GM12878 (cell line): ENCODE results near the gene HECTD4. TPM values are rescaled to one million over a fixed set of nuclear protein-coding genes. Genes with fewer than 3 reads are reported as not detected.

ENCODE experiments used
- ATAC-seq: fragments of 200-7000 bp; cut with Tn5 transposase; 3 replicates; pipeline ENCODE4 v1.9.1; 2020; ENCODE audit warnings: mild to moderate bottlenecking, moderate library complexity
- BruUV-seq: library from RNA; stranded (reverse); fragments of 400-500 nt; replicated peaks from 2 replicates; lab custom pipeline; 2021; lab: Mats Ljungman, UMichigan
- CTCF ChIA-PET: fragments of 300-600 bp; sonication (Branson Sonifier 250); formaldehyde crosslinking; extraction: SDS; loops from one replicate; lab custom pipeline; 2021; ENCODE audit warnings: inconsistent platforms; lab: Yijun Ruan, JAX
- POLR2A ChIA-PET: fragments of 350-600 bp; formaldehyde crosslinking; extraction: SDS; loops from one replicate; lab custom pipeline; 2021; ENCODE audit warnings: inconsistent platforms; lab: Charles Lee
- RAD21 ChIA-PET: fragments of 300-600 bp; sonication (Branson Sonifier 250); formaldehyde crosslinking; loops from one replicate; lab custom pipeline; 2023; ENCODE audit warnings: antibody characterized with exemption; ENCODE audit not compliant: unreplicated experiment; lab: Charles Lee
- SMC1A ChIA-PET: fragments of 300-600 bp; sonication (Branson Sonifier 250); formaldehyde crosslinking; loops from one replicate; lab custom pipeline; 2023; ENCODE audit not compliant: unreplicated experiment, uncharacterized antibody; lab: Charles Lee
- DNase-seq: peaks from one replicate; pipeline ENCODE4 v3.0.0-alpha.2; 2011; ENCODE audit warnings: low read depth, low spot score
- FAIRE-seq: peaks from 3 replicates; lab custom pipeline; 2011; peaks lifted over from hg19 to GRCh38; lab: Jason Lieb, UNC
- H2AFZ ChIP-seq: 2 replicates; pipeline ENCODE4 v1.6.0; 2011; ENCODE audit warnings: low read depth, low read length, control low read depth; ENCODE audit not compliant: control insufficient read depth
- H3K27ac ChIP-seq: 2 replicates; pipeline ENCODE4 v1.5.1; 2011; ENCODE audit warnings: control low read depth; ENCODE audit not compliant: control insufficient read depth, insufficient read depth
- H3K27me3 ChIP-seq, 2 experiments: replicated peaks in 1 of 2; 2 replicates each; pipeline versions ENCODE4 v1.6.0 to v1.6.1; 2011; ENCODE audit warnings: low read length in 1 of 2; ENCODE audit not compliant: control insufficient read depth in 2 of 2, insufficient read depth in 2 of 2
- H3K36me3 ChIP-seq, 2 experiments: 2 replicates each; pipeline ENCODE4 v1.5.1; 2011; ENCODE audit warnings: low read length in 1 of 2; ENCODE audit not compliant: control insufficient read depth in 2 of 2, insufficient read depth in 2 of 2
- H3K4me1 ChIP-seq: 2 replicates; pipeline ENCODE4 v1.6.1; 2011; ENCODE audit warnings: mild to moderate bottlenecking, low read length, moderate library complexity, mixed read lengths; ENCODE audit not compliant: control insufficient read depth, insufficient read depth
- H3K4me2 ChIP-seq: 2 replicates; pipeline ENCODE4 v1.6.0; 2011; ENCODE audit warnings: control low read depth; ENCODE audit not compliant: control insufficient read depth, insufficient read depth
- H3K4me3 ChIP-seq: fragments of 200-600 bp; sonication (generic); 2 replicates; pipeline ENCODE4 v1.5.1; 2016
- H3K79me2 ChIP-seq: 2 replicates; pipeline ENCODE4 v1.6.0; 2011; ENCODE audit warnings: low read length; ENCODE audit not compliant: control insufficient read depth, insufficient read depth
- H3K9ac ChIP-seq: 2 replicates; pipeline ENCODE4 v1.8.0; 2011; ENCODE audit warnings: low read length, control low read depth, mixed read lengths; ENCODE audit not compliant: control insufficient read depth, insufficient read depth
- H3K9me3 ChIP-seq: replicated peaks from 3 replicates; pipeline ENCODE4 v1.5.1; 2011; ENCODE audit warnings: mild to moderate bottlenecking, low read length; ENCODE audit not compliant: control insufficient read depth, insufficient read depth
- H4K20me1 ChIP-seq: 2 replicates; pipeline ENCODE4 v1.6.0; 2011; ENCODE audit not compliant: control insufficient read depth, insufficient read depth
- EED ChIP-seq: sonication (generic); IDR thresholded peaks from 2 replicates; pipeline ENCODE4 v1.6.1; 2016; ENCODE audit warnings: antibody characterized with exemption, low read depth
- MLLT1 ChIP-seq: fragments of 450-650 bp; IDR thresholded peaks from 2 replicates; pipeline ENCODE4 v1.6.1; 2016; ENCODE audit warnings: mild to moderate bottlenecking
- WGBS: methylation state at CpG from one replicate; pipeline ENCODE4 v1.1.6; 2016; ENCODE audit warnings: low lambda C conversion rate; ENCODE audit not compliant: insufficient replicate concordance, insufficient coverage; ENCODE audit errors: missing lambda C conversion rate; 5-methylcytosine and 5-hydroxymethylcytosine counted together
- in situ Hi-C: fragments of 300-500 bp; cut with MboI; formaldehyde crosslinking; loops from 9 replicates; pipeline ENCODE4 v1.14.3; 2018; ENCODE audit warnings: mixed read lengths
- intact Hi-C: fragments of 100-400 bp; cut with micrococcal nuclease; formaldehyde crosslinking; loops from one replicate; pipeline ENCODE4 v1.14.2; 2022; ENCODE audit not compliant: unreplicated experiment
- polyA plus RNA-seq, 11 experiments: library from polyadenylated mRNA; depleted of rRNA in 4 of 11; unstranded in 6 of 11; stranded (reverse) in 5 of 11; fragments of >200 nt; fragmentation: Nextera tagmentation in 4 of 11; fragmentation: Illumina TruSeq in 1 of 11; extraction: Ambion mirVana in 4 of 11; extraction: Trizol in 1 of 11; gene quantifications; 1 replicate in 1 of 11; 2 replicates in 10 of 11; pipeline versions ENCODE4 v1.2.1 to v1.2.3, GENCODE V29; 2011 to 2016; ENCODE audit warnings: inconsistent platforms in 2 of 11, missing spikeins in 2 of 11, low read depth in 1 of 11
- total RNA-seq, 4 experiments: library from RNA; depleted of rRNA in 3 of 4; stranded (reverse); fragments of >200 nt in 3 of 4; fragmentation: Illumina TruSeq in 1 of 4; extraction: Trizol in 1 of 4; gene quantifications; 2 replicates each; pipeline versions ENCODE4 v1.2.1 to v1.2.3, GENCODE V29; 2013 to 2021

The HECTD4 gene
- total and polyA plus RNA-seq, 10 of the 15 experiments (the other 5 are each of a cell fraction or from before 2014, with no cell fraction given): 5.8 to 43.9 (median 17.9) TPM

- Histone ChIP-seq H3K4me2 (peak overlapping the region; percentile 99), H4K20me1 (no peaks in the 10 kb centered on the region), H3K9ac (peak overlapping the region; percentile 92), H3K36me3 (no peaks in the 10 kb centered on the region), H3K79me2 (peaks cover 51% of the 10 kb centered on the region), H3K27me3 (no peaks in the 10 kb centered on the region), H3K4me1 (peaks cover 19% of the 10 kb centered on the region), H3K4me3 (peak overlapping the region; percentile 98), H2AFZ (peak overlapping the region; percentile 83; the same call in 1 of the 2 replicates), H3K27ac (peak overlapping the region; percentile 72), H3K9me3 (no peaks in the 10 kb centered on the region)
- intact Hi-C loops: loop anchor here (5.0 kb wide), 1 partner anchor 114 kb away; the partner anchor contains the start of genes ERP29 and TMEM116
- no peak for DNase-seq
- in situ Hi-C loops: no loop called here
- POLR2A ChIA-PET: interaction anchor here (0.9 to 11.5 kb wide), 9 partner anchors 10 to 261 kb away, joined by 3 to 161 read pairs (median 6); partner anchors contain the start of gene NAA25
- BruUV-seq: no TSS peak
- SMC1A ChIA-PET: interaction anchor here (0.8 to 6.6 kb wide), 11 partner anchors 9 to 285 kb away, joined by 3 to 72 read pairs (median 3); partner anchors contain the start of gene NAA25
- RAD21 ChIA-PET: interaction anchor here (1.3 to 2.8 kb wide), 7 partner anchors 9 to 112 kb away, joined by 4 to 23 read pairs (median 7); partner anchors contain the start of genes ERP29 and TMEM116
- peak; percentile 7; the same call in 2 of the 3 replicates for ATAC-seq
- TF ChIP-seq EED (0 out of 2 replicates have a peak, but pooled peaks have one; percentile 9), MLLT1 (no peak)
- FAIRE-seq: no peak
- WGBS: under 1% methylated on average over 25 of the region's 25 CpGs
- CTCF ChIA-PET: interaction anchor here (0.8 to 2.1 kb wide), 8 partner anchors 9 to 181 kb away, joined by 3 to 7 read pairs (median 4); partner anchors contain the start of genes ERP29 and TMEM116
Observed at GRCh38 chr12:112126000-112126438, 256.2 kb downstream of the HECTD4 start.
